ENCODE results near the gene ECT2.

ECT2 gene

GRCh38 chr3:172707967-172708366, 42.6 kb upstream of the ECT2 start:
- Histone ChIP-seq H3K36me3 (replicated peaks in 1 of 2; ENCODE audit: control insufficient read depth in 2 of 2, insufficient read depth in 2 of 2, low read length in 2 of 2) (no peaks in the 10 kb centered on the region), H3K27ac (replicated peaks; ENCODE audit: low read length) (no peak overlapping the region), H3K27me3 (ENCODE audit: control insufficient read depth in 3 of 3, insufficient read depth in 3 of 3, low read depth in 1 of 3, low read length in 3 of 3) (no peaks in the 10 kb centered on the region), H2AK5ac (ENCODE audit: low read depth, low read length) (no peak overlapping the region), H2AFZ (ENCODE audit: low read length) (no peak overlapping the region), H2BK15ac (ENCODE audit: low read length) (no peak overlapping the region), H3K4me1 (ENCODE audit: control insufficient read depth in 2 of 2, insufficient read depth in 1 of 2, low read depth in 1 of 2, low read length in 2 of 2) (peaks cover 3% of the 10 kb centered on the region in 2 donors), H4K91ac (ENCODE audit: low read depth, low read length, poor library complexity) (no peak overlapping the region), H3K9ac (ENCODE audit: low read depth, low read length, poor library complexity) (no peak overlapping the region), H3K4ac (ENCODE audit: low read length) (no peak overlapping the region), H2BK5ac (ENCODE audit: low read length) (no peak overlapping the region), H3K4me3 (ENCODE audit: low read length in 2 of 2) (no peak overlapping the region), H3K23ac (ENCODE audit: low read depth, low read length, poor library complexity) (no peak overlapping the region), H3K79me1 (ENCODE audit: low read depth, low read length) (no peaks in the 10 kb centered on the region), H3K9me3 (replicated peaks in 1 of 2; ENCODE audit: control insufficient read depth in 2 of 2, insufficient read depth in 1 of 2, low read depth in 1 of 2, low read length in 2 of 2) (no peaks in the 10 kb centered on the region), H3K4me2 (ENCODE audit: insufficient read depth, low read length, poor library complexity, severe bottlenecking) (no peak overlapping the region), H2BK12ac (ENCODE audit: low read length) (no peak overlapping the region), H4K8ac (ENCODE audit: low read depth, low read length) (no peak overlapping the region), H2BK120ac (ENCODE audit: low read depth, low read length) (no peak overlapping the region), H3K18ac (ENCODE audit: low read length) (no peak overlapping the region), H3K14ac (ENCODE audit: low read length) (no peak overlapping the region)
- no CpG with 5 or more reads among the region's 1 CpG for whole genome bisulfite sequencing, 2 donors (ENCODE audit: extremely low coverage in 2 of 2, insufficient read length in 2 of 2, insufficient replicate concordance in 1 of 2)
- no peak for DNase-seq (ENCODE audit: low spot score)

- H3K27ac ChIP-seq (replicated peaks; ENCODE audit: low read length) = no peak overlapping the region
- no peaks in the 10 kb centered on the region for H3K79me1 ChIP-seq (ENCODE audit: low read depth, low read length)
- no peak overlapping the region for H4K91ac ChIP-seq (ENCODE audit: low read depth, low read length, poor library complexity)
- no peaks in the 10 kb centered on the region for H3K9me3 ChIP-seq (replicated peaks in 1 of 2; ENCODE audit: control insufficient read depth in 2 of 2, insufficient read depth in 1 of 2, low read depth in 1 of 2, low read length in 2 of 2)
- no peak overlapping the region for H2BK12ac ChIP-seq (ENCODE audit: low read length)
- H3K4me2 ChIP-seq (ENCODE audit: insufficient read depth, low read length, poor library complexity, severe bottlenecking) = no peak overlapping the region
- no peak overlapping the region for H3K4ac ChIP-seq (ENCODE audit: low read length)
- H2AK5ac ChIP-seq (ENCODE audit: low read depth, low read length) = no peak overlapping the region
- H2AFZ ChIP-seq (ENCODE audit: low read length) = no peak overlapping the region
- H3K18ac ChIP-seq (ENCODE audit: low read length) = no peak overlapping the region
- H3K23ac ChIP-seq (ENCODE audit: low read depth, low read length, poor library complexity) = no peak overlapping the region
- peaks cover 3% of the 10 kb centered on the region in 2 donors for H3K4me1 ChIP-seq (ENCODE audit: control insufficient read depth in 2 of 2, insufficient read depth in 1 of 2, low read depth in 1 of 2, low read length in 2 of 2)
- H3K14ac ChIP-seq (ENCODE audit: low read length) = no peak overlapping the region
- H2BK120ac ChIP-seq (ENCODE audit: low read depth, low read length) = no peak overlapping the region
- no peak overlapping the region for H3K9ac ChIP-seq (ENCODE audit: low read depth, low read length, poor library complexity)
- DNase-seq (ENCODE audit: low spot score) = no peak
- H2BK5ac ChIP-seq (ENCODE audit: low read length) = no peak overlapping the region
- no CpG with 5 or more reads among the region's 2 CpGs for WGBS, 2 donors (ENCODE audit: extremely low coverage in 2 of 2, insufficient read length in 2 of 2, insufficient replicate concordance in 1 of 2)
- H3K27me3 ChIP-seq (ENCODE audit: control insufficient read depth in 3 of 3, insufficient read depth in 3 of 3, low read depth in 1 of 3, low read length in 3 of 3) = no peaks in the 10 kb centered on the region
- no peak overlapping the region for H4K8ac ChIP-seq (ENCODE audit: low read depth, low read length)
- H3K4me3 ChIP-seq (ENCODE audit: low read length in 2 of 2) = no peak overlapping the region
- no peak overlapping the region for H2BK15ac ChIP-seq (ENCODE audit: low read length)
- H3K36me3 ChIP-seq (replicated peaks in 1 of 2; ENCODE audit: control insufficient read depth in 2 of 2, insufficient read depth in 2 of 2, low read length in 2 of 2) = no peaks in the 10 kb centered on the region
These were observed 41.4 kb upstream of the ECT2 start for GRCh38 chr3:172708921-172709773.

GRCh38 chr3:172709774-172710663, 40.5 kb upstream of the ECT2 start:
- peak overlapping the region; percentile 74 to 93 for H3K4me3 ChIP-seq (ENCODE audit: low read length in 2 of 2)
- peak overlapping the region; percentile 49 for H3K18ac ChIP-seq (ENCODE audit: low read length)
- no CpG with 5 or more reads among the region's 17 CpGs for WGBS, 2 donors (ENCODE audit: extremely low coverage in 2 of 2, insufficient read length in 2 of 2, insufficient replicate concordance in 1 of 2)
- H2BK15ac ChIP-seq (ENCODE audit: low read length) = no peak overlapping the region
- H3K27me3 ChIP-seq (ENCODE audit: control insufficient read depth in 3 of 3, insufficient read depth in 3 of 3, low read depth in 1 of 3, low read length in 3 of 3) = peaks cover 0 to 7% (median 0%) of the 10 kb centered on the region in 3 experiments
- H3K9ac ChIP-seq (ENCODE audit: low read depth, low read length, poor library complexity) = peak overlapping the region; percentile 88
- no peak for DNase-seq (ENCODE audit: low spot score)
- peak overlapping the region; percentile 77 for H3K4me2 ChIP-seq (ENCODE audit: insufficient read depth, low read length, poor library complexity, severe bottlenecking)
- H4K91ac ChIP-seq (ENCODE audit: low read depth, low read length, poor library complexity) = no peak overlapping the region
- no peak overlapping the region for H3K4ac ChIP-seq (ENCODE audit: low read length)
- H3K27ac ChIP-seq (replicated peaks; ENCODE audit: low read length) = no peak overlapping the region
- no peak overlapping the region for H2BK5ac ChIP-seq (ENCODE audit: low read length)
- no peak overlapping the region for H3K14ac ChIP-seq (ENCODE audit: low read length)
- peaks cover 3% of the 10 kb centered on the region in 2 donors for H3K4me1 ChIP-seq (ENCODE audit: control insufficient read depth in 2 of 2, insufficient read depth in 1 of 2, low read depth in 1 of 2, low read length in 2 of 2)
- no peak overlapping the region for H2BK12ac ChIP-seq (ENCODE audit: low read length)
- no peaks in the 10 kb centered on the region for H3K79me1 ChIP-seq (ENCODE audit: low read depth, low read length)
- no peak overlapping the region for H3K23ac ChIP-seq (ENCODE audit: low read depth, low read length, poor library complexity)
- no peak overlapping the region for H4K8ac ChIP-seq (ENCODE audit: low read depth, low read length)
- no peak overlapping the region for H2BK120ac ChIP-seq (ENCODE audit: low read depth, low read length)
- H3K9me3 ChIP-seq (replicated peaks in 1 of 2; ENCODE audit: control insufficient read depth in 2 of 2, insufficient read depth in 1 of 2, low read depth in 1 of 2, low read length in 2 of 2) = no peaks in the 10 kb centered on the region
- H3K36me3 ChIP-seq (replicated peaks in 1 of 2; ENCODE audit: control insufficient read depth in 2 of 2, insufficient read depth in 2 of 2, low read length in 2 of 2) = no peaks in the 10 kb centered on the region
- H2AFZ ChIP-seq (ENCODE audit: low read length) = peak overlapping the region; percentile 94
- no peak overlapping the region for H2AK5ac ChIP-seq (ENCODE audit: low read depth, low read length)

All from neuronal stem cell (in vitro differentiated cells).